Measurements from ENCODE around the gene KLHL17.

Gene KLHL17

DNA sequence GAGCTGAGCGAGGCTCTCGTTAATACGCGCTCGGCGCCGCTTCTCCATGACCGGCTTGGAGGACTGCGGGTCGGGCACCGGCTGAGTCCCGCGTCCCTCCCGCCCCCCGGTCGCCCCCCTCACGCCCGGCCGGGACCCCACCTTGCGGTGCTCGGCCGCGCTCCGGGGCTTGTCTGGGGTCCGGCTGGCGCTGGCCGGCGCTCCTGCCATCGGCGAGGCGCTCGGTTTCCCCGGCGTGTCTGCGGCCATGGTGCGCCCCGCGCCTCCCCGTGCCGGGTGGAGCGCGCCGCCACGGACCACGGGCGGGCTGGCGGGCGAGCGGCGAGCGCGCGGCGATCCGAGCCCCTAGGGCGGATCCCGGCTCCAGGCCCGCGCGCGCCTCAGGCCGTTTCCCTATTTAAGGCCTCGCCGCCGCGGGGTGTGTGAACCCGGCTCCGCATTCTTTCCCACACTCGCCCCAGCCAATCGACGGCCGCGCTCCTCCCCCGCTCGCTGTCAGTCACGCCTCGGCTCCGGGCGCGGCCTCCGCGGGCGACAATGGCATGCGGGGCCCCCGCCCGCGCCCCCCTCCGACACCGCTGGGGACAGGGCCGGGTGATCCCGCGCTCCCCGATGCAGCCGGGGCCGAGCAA is 39.5 kb downstream of the KLHL17 start, which contains the start of gene HES4:
HES4 (minus strand) TSS at position 373 of the 632 bp plus-strand sequence; CDS start at position 249, 124 bp downstream.
- peak within 1 kb of the TSS; percentile 65 for H3K27ac ChIP-seq (ENCODE audit: low read depth, low read length)
- H3K27me3 ChIP-seq (ENCODE audit: control insufficient read depth in 5 of 5, insufficient read depth in 4 of 5, low read length in 5 of 5): peaks cover 5 to 38% (median 33%) of the 10 kb centered on the region in 5 donors
- H3K36me3 ChIP-seq (ENCODE audit: control insufficient read depth in 5 of 5, insufficient read depth in 5 of 5, low read length in 5 of 5): no peaks in the 10 kb centered on the region
- H3K9me3 ChIP-seq (ENCODE audit: control insufficient read depth in 5 of 5, low read length in 5 of 5): no peaks in the 10 kb centered on the region
- H3K4me3 ChIP-seq (ENCODE audit: low read depth in 1 of 5, low read length in 5 of 5): peak within 1 kb of the TSS in 4 of 5 donors; percentile 59 to 72 (median 60)
- H3K9ac ChIP-seq (ENCODE audit: low read length in 5 of 5): peak within 1 kb of the TSS in 4 of 5 donors; percentile 40 to 71 (median 55)
- H3K4me1 ChIP-seq (ENCODE audit: control insufficient read depth in 5 of 5, insufficient read depth in 5 of 5, low read length in 5 of 5): peaks cover 2 to 41% (median 24%) of the 10 kb centered on the region in 5 donors

GRCh38 chr1:1000357-1001056 is 40.1 kb downstream of the KLHL17 start:
- Histone ChIP-seq H3K36me3 (ENCODE audit: control insufficient read depth in 5 of 5, insufficient read depth in 5 of 5, low read length in 5 of 5) (no peaks in the 10 kb centered on the region), H3K4me3 (ENCODE audit: low read depth in 1 of 5, low read length in 5 of 5) (peak overlapping the region in 4 of 5 donors; percentile 58 to 72 (median 60)), H3K27me3 (ENCODE audit: control insufficient read depth in 5 of 5, insufficient read depth in 4 of 5, low read length in 5 of 5) (peaks cover 5 to 45% (median 37%) of the 10 kb centered on the region in 5 donors), H3K9me3 (ENCODE audit: control insufficient read depth in 5 of 5, low read length in 5 of 5) (no peaks in the 10 kb centered on the region), H3K27ac (ENCODE audit: low read depth, low read length) (peak overlapping the region; percentile 65), H3K9ac (ENCODE audit: low read length in 5 of 5) (peak overlapping the region in 4 of 5 donors; percentile 40 to 71 (median 55)), H3K4me1 (ENCODE audit: control insufficient read depth in 5 of 5, insufficient read depth in 5 of 5, low read length in 5 of 5) (peaks cover 2 to 47% (median 29%) of the 10 kb centered on the region in 5 donors)

DNA sequence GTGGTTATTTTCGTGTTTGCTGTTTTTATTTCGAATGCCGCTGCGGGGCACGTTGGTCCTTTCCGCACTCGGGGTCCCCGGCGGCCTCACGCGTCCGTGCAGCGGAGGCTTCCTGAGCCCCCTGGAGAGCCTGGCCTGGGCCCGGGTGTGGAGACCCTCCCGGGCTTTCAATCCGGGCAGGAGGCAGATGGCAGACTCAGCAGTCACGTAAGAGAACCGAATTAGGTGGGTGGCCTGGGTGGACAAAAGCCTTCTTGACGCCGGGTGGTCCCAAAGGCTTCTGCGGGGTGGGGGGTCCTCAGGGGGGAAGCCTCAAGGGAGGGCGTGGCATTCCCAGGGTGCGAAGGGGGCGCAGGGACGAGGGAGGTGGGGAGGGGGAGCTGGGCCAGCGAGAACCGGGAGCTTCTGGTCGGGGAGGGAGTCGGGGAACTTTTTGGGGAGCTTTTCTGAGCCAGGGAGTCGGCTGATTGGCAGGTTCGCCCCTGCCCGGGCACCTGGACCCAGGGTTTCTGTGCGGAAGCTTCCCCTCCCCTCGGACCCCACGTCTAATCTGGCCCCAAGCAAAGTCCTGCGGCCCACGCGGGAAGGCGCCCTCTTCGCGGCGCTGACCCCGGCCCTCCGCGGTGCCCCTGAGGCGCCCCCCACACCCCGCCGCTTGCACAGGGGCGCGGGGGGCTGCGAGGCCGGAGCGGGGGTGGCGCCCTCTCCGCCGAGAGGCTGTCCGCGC is 40.8 kb downstream of the KLHL17 start:
- Histone ChIP-seq H3K36me3 (ENCODE audit: control insufficient read depth in 5 of 5, insufficient read depth in 5 of 5, low read length in 5 of 5) (no peaks in the 10 kb centered on the region), H3K27ac (ENCODE audit: low read depth, low read length) (peak overlapping the region; percentile 65), H3K9ac (ENCODE audit: low read length in 5 of 5) (peak overlapping the region in 2 of 5 donors; percentile 46 to 59), H3K27me3 (ENCODE audit: control insufficient read depth in 5 of 5, insufficient read depth in 4 of 5, low read length in 5 of 5) (peaks cover 12 to 52% (median 41%) of the 10 kb centered on the region in 5 donors), H3K4me3 (ENCODE audit: low read depth in 1 of 5, low read length in 5 of 5) (peak overlapping the region in 4 of 5 donors; percentile 58 to 72 (median 60)), H3K9me3 (ENCODE audit: control insufficient read depth in 5 of 5, low read length in 5 of 5) (no peaks in the 10 kb centered on the region), H3K4me1 (ENCODE audit: control insufficient read depth in 5 of 5, insufficient read depth in 5 of 5, low read length in 5 of 5) (peaks cover 2 to 49% (median 30%) of the 10 kb centered on the region in 5 donors)

DNA sequence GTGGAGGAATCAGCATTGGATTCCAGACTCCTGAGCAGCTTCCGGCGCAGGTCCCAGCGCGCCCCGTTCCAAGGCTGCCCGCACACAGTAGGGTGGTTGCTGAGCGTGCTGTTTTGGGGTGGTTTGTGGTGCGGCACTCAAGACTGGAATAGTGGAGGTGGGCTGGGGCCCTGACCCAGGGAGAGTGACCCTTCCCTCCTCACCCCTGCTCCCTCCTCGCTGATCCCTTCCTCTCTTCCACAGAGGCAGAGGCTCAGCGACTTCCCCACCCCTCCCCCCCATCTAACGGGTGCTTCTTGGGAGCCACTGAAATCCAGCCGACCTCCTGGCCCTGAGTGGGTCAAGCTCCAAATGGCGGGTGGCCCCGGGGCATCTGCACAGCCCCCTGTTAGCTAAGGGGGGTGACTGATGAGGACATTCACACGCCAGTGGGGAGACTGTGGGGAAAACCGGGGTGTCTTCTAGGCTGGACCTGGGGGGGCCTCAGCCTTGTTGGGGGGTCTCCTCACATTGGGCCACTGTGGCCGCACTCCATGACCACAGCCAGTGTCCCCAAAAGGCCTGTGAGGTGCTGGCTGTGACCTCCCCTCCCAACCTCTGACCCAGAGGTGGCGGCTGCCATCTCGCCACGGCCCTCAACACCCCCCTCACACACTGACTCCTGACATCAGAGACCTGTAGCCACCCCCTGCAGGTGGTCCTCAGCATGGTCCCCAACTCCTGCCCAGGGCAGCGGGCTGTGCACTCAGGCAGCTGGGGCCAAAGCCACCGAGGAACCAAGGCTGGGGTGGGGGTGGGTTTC is 43.4 kb downstream of the KLHL17 start:
- H3K36me3 ChIP-seq (ENCODE audit: control insufficient read depth in 5 of 5, insufficient read depth in 5 of 5, low read length in 5 of 5): no peaks in the 10 kb centered on the region
- H3K27ac ChIP-seq (ENCODE audit: low read depth, low read length): no peak overlapping the region
- H3K9me3 ChIP-seq (ENCODE audit: control insufficient read depth in 5 of 5, low read length in 5 of 5): no peaks in the 10 kb centered on the region
- H3K4me1 ChIP-seq (ENCODE audit: control insufficient read depth in 5 of 5, insufficient read depth in 5 of 5, low read length in 5 of 5): peaks cover 2 to 42% (median 28%) of the 10 kb centered on the region in 5 donors
- no peak overlapping the region for H3K9ac ChIP-seq (ENCODE audit: low read length in 5 of 5)
- peaks cover 14 to 48% (median 37%) of the 10 kb centered on the region in 5 donors for H3K27me3 ChIP-seq (ENCODE audit: control insufficient read depth in 5 of 5, insufficient read depth in 4 of 5, low read length in 5 of 5)
- H3K4me3 ChIP-seq (ENCODE audit: low read depth in 1 of 5, low read length in 5 of 5): no peak overlapping the region

DNA sequence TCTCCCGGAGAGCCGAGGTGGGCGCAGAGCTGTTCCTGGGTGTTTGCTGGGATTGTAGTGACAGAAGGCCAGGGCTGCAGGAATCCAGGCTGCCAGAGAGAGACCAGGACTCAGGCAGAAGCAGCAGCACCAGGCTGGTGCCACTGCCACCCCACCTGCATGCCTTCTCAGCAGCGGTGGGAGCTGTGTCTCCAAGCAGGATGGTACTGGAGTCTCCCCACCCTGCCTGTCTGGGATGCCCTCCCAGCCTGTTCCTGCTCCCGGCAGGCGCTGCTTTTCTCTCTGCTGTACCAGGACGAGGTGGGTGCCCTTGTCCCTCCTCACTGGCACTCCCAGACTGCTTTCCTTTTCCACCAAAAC is 44.0 kb downstream of the KLHL17 start:
- Histone ChIP-seq H3K9me3 (ENCODE audit: control insufficient read depth in 5 of 5, low read length in 5 of 5) (no peaks in the 10 kb centered on the region), H3K4me3 (ENCODE audit: low read depth in 1 of 5, low read length in 5 of 5) (no peak overlapping the region), H3K27me3 (ENCODE audit: control insufficient read depth in 5 of 5, insufficient read depth in 4 of 5, low read length in 5 of 5) (peaks cover 14 to 46% (median 35%) of the 10 kb centered on the region in 5 donors), H3K4me1 (ENCODE audit: control insufficient read depth in 5 of 5, insufficient read depth in 5 of 5, low read length in 5 of 5) (peaks cover 2 to 36% (median 25%) of the 10 kb centered on the region in 5 donors), H3K27ac (ENCODE audit: low read depth, low read length) (no peak overlapping the region), H3K9ac (ENCODE audit: low read length in 5 of 5) (no peak overlapping the region), H3K36me3 (ENCODE audit: control insufficient read depth in 5 of 5, insufficient read depth in 5 of 5, low read length in 5 of 5) (no peaks in the 10 kb centered on the region)

DNA sequence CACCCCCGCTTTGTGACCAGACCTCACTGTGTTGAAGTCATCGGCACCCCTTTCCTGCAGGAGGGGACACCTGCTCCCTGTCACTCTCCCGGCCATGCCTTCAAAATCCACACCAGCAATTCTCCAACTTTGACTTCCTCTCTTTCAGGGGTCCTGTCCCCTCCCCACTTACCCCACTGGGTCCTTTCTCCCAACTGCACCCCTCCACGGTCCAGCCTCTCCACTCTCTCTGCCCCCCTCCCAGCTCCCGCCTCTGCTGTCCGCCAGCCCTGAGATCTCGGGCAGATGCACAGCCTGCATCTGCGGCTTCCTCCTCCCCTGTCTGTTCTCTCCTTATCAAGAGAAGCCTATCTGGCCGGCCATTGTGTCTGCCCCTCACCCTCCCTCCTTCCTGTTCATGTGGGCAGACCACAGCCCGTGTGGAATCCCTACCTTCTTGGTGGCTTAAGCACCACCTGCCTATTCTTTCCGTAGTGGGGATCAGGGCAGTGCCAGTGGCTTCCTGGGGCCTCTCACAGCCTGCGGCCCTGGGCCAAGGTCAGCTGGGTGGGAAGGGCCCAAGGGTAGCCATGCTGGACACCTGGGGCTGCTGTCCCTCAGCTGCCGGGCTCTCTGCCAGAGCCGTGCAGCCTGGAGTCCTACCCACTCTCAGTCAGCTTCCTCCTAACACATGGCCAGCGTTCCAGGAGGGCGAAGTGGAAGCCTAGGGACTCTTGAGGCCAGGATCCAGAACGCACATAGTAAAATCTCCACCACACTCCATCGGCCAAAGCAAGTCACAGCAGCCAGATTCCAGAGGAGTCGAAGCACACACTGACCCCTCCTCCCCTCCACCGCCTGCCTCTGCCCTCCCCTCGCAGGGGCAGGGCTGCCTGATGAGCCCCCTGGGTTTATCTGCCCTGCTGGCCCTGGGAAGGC is 44.7 kb downstream of the KLHL17 start:
- no peaks in the 10 kb centered on the region for H3K9me3 ChIP-seq (ENCODE audit: control insufficient read depth in 5 of 5, low read length in 5 of 5)
- no peaks in the 10 kb centered on the region for H3K36me3 ChIP-seq (ENCODE audit: control insufficient read depth in 5 of 5, insufficient read depth in 5 of 5, low read length in 5 of 5)
- H3K4me3 ChIP-seq (ENCODE audit: low read depth in 1 of 5, low read length in 5 of 5): no peak overlapping the region
- peaks cover 14 to 44% (median 35%) of the 10 kb centered on the region in 5 donors for H3K27me3 ChIP-seq (ENCODE audit: control insufficient read depth in 5 of 5, insufficient read depth in 4 of 5, low read length in 5 of 5)
- no peak overlapping the region for H3K27ac ChIP-seq (ENCODE audit: low read depth, low read length)
- H3K4me1 ChIP-seq (ENCODE audit: control insufficient read depth in 5 of 5, insufficient read depth in 5 of 5, low read length in 5 of 5): peaks cover under 1 to 30% (median 23%) of the 10 kb centered on the region in 5 donors
- H3K9ac ChIP-seq (ENCODE audit: low read length in 5 of 5): no peak overlapping the region

GRCh38 chr1:1005774-1006304 is 45.5 kb downstream of the KLHL17 start:
- Histone ChIP-seq H3K4me3 (ENCODE audit: low read depth in 1 of 5, low read length in 5 of 5) (no peak overlapping the region), H3K4me1 (ENCODE audit: control insufficient read depth in 5 of 5, insufficient read depth in 5 of 5, low read length in 5 of 5) (peaks cover 0 to 22% (median 17%) of the 10 kb centered on the region in 5 donors), H3K27ac (ENCODE audit: low read depth, low read length) (no peak overlapping the region), H3K9ac (ENCODE audit: low read length in 5 of 5) (no peak overlapping the region), H3K9me3 (ENCODE audit: control insufficient read depth in 5 of 5, low read length in 5 of 5) (no peaks in the 10 kb centered on the region), H3K36me3 (ENCODE audit: control insufficient read depth in 5 of 5, insufficient read depth in 5 of 5, low read length in 5 of 5) (no peaks in the 10 kb centered on the region), H3K27me3 (ENCODE audit: control insufficient read depth in 5 of 5, insufficient read depth in 4 of 5, low read length in 5 of 5) (peaks cover 14 to 41% (median 35%) of the 10 kb centered on the region in 5 donors)

DNA sequence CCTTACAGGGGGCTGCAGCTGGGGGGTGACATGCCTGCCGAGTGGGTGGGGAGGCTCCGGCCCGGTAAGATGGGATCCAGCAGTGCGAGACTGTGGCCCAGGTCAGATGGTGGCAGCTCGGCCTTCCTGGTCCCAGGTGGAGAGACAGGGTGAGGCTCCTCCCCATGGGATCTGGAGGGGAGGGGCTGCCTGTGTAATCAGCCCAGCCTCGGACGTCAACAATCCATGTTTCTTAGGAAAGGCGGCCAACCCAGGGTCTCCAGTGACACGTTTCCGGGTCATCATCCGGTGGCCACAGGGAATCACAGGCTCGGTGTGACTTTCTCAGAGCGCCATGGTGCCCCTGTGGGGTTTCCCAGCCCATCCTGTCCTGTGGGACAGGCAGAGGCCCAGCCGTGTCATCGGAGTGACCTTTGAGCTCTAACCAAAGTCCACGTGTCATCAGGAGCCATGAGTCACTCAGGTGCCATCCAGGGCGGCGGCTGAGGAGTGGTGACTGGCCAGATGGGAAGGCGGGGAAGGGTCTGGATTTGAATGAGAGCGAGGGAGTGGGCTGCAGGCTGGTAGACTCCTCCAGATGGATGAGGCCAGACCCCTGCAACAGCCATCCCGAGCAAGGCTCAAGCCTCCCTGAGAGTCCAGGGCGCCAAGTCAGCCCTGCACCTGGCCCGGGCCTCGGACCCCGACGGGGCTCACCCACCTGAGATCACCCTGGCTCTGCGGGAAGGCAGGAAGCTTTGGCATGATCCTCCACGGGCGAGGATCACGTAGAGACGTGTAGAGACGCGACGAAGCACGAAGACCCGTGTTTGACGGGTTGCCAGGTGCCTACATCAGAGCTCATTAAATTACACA is 46.1 kb downstream of the KLHL17 start:
- H3K27ac ChIP-seq (ENCODE audit: low read depth, low read length): no peak overlapping the region
- H3K9me3 ChIP-seq (ENCODE audit: control insufficient read depth in 5 of 5, low read length in 5 of 5): no peaks in the 10 kb centered on the region
- H3K4me3 ChIP-seq (ENCODE audit: low read depth in 1 of 5, low read length in 5 of 5): no peak overlapping the region
- no peak overlapping the region for H3K9ac ChIP-seq (ENCODE audit: low read length in 5 of 5)
- H3K36me3 ChIP-seq (ENCODE audit: control insufficient read depth in 5 of 5, insufficient read depth in 5 of 5, low read length in 5 of 5): no peaks in the 10 kb centered on the region
- peaks cover 14 to 37% (median 33%) of the 10 kb centered on the region in 5 donors for H3K27me3 ChIP-seq (ENCODE audit: control insufficient read depth in 5 of 5, insufficient read depth in 4 of 5, low read length in 5 of 5)
- H3K4me1 ChIP-seq (ENCODE audit: control insufficient read depth in 5 of 5, insufficient read depth in 5 of 5, low read length in 5 of 5): peaks cover 0 to 15% (median 11%) of the 10 kb centered on the region in 5 donors
